Stomach (tissue), 9 donors: ENCODE results near the gene TBCK. TPM values are rescaled to one million over a fixed set of nuclear protein-coding genes. Genes with fewer than 3 reads are reported as not detected.
"Not testable (repeated sequence)": the region's sequence is repeated elsewhere in the genome, so short reads cannot be mapped to it uniquely, and the experiment has no call there.

Source experiments
- DNase-seq, 2 donors: peaks; one replicate each; pipeline versions ENCODE4 v3.0.0 to v3.0.0-alpha.2; 2013 to 2019
- H3K27ac ChIP-seq, 5 donors: fragments of 200-600 bp in 4 of 5; sonication (generic) in 4 of 5; one replicate each; pipeline ENCODE4 v1.5.1; 2013 to 2019; ENCODE audit warnings: mild to moderate bottlenecking in 1 of 5, moderate library complexity in 1 of 5
- H3K27me3 ChIP-seq, 3 donors: fragments of 200-600 bp; sonication (generic); one replicate each; pipeline ENCODE4 v1.5.1; 2017 to 2019; ENCODE audit warnings: mixed run types in 1 of 3
- H3K36me3 ChIP-seq, 4 donors: fragments of 200-600 bp; sonication (generic); 1 replicate in 3 of 4; 2 replicates in 1 of 4; pipeline ENCODE4 v1.5.1; 2016 to 2019
- H3K4me1 ChIP-seq, 4 donors: fragments of 200-600 bp; sonication (generic); one replicate each; pipeline ENCODE4 v1.5.1; 2016 to 2019
- H3K4me3 ChIP-seq, 4 donors: fragments of 200-600 bp; sonication (generic) in 3 of 4; one replicate each; pipeline ENCODE4 v1.5.1; 2016 to 2019; ENCODE audit warnings: mild to moderate bottlenecking in 1 of 4
- H3K9me3 ChIP-seq, 4 donors: fragments of 200-600 bp; sonication (generic); one replicate each; pipeline ENCODE4 v1.5.1; 2016 to 2019
- EP300 ChIP-seq: sonication (generic); formaldehyde crosslinking; IDR thresholded peaks from one replicate; pipeline ENCODE4 v1.6.1; 2017; ENCODE audit warnings: antibody characterized with exemption
- POLR2A ChIP-seq, 4 donors: fragments of 450-650 bp; IDR thresholded peaks; one replicate each; pipeline ENCODE4 v1.6.1; 2016; ENCODE audit warnings: antibody characterized with exemption in 4 of 4, control low read depth in 2 of 4, mild to moderate bottlenecking in 1 of 4, moderate library complexity in 1 of 4
- POLR2AphosphoS5 ChIP-seq, 3 donors: sonication (generic); formaldehyde crosslinking; IDR thresholded peaks; one replicate each; pipeline ENCODE4 v1.6.1; 2016; ENCODE audit warnings: antibody characterized with exemption in 3 of 3
- WGBS, 5 donors: extraction: QIAGEN DNeasy Blood & Tissue Kit in 3 of 5; methylation state at CpG; one replicate each; pipeline versions ENCODE4 v1.1.5 to v1.1.7; 2013 to 2018; 5-methylcytosine and 5-hydroxymethylcytosine counted together
- intact Hi-C: fragments of 100-400 bp; cut with DNase I; formaldehyde crosslinking; loops from one replicate; pipeline ENCODE4 v1.15.1; 2023; ENCODE audit warnings: low total_unique reads
- polyA plus RNA-seq, 3 donors: library from polyadenylated mRNA; stranded (reverse); fragments of 200-250 nt; gene quantifications; one replicate each; pipeline ENCODE4 v1.2.3, GENCODE V29; 2013
- total RNA-seq, 5 donors: library from RNA; depleted of rRNA; stranded (reverse); fragments of >200 nt; gene quantifications; one replicate each; pipeline versions ENCODE4 v1.1.0 to v1.2.3, GENCODE V29; 2014 to 2016
- TF ChIP-seq, protein P1 (sequence below), 7 experiments: fragments of 450-650 bp in 4 of 7; fragments of 200-600 bp in 3 of 7; sonication (generic) in 3 of 7; IDR thresholded peaks; one replicate each; pipeline ENCODE4 v1.5.1; 2016 to 2019; ENCODE audit warnings: antibody characterized with exemption in 7 of 7, control low read depth in 2 of 7, mild to moderate bottlenecking in 1 of 7
- donor health status: healthy with polysubstance abuse.
- donor health status: Bipolar disorder and iron deficiency.
- donor health status: healthy.

TBCK gene
- total and polyA plus RNA-seq, 8 donors = 3.2 to 140 (median 28.0) TPM

DNA sequence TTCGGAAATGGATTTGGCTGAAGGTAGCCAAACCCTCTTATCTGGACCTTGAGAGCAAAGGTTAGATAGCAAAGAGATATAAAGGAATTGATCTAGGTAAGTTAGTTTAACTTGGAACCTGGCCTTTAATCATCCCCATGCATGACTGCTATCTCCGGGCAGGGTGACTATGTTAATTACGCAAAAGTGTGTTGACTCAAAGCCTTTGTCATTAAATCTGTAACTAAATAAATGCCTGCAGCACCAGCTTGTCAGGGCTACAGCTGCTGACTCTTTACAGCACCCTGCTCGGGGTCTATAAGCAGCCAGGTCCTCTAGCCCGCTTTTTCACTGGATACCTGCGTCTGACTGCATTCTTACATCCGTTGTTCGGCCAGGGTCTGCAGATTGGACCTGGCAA lies 201.7 kb downstream of the TBCK start:
- Histone ChIP-seq H3K4me3 (no peak overlapping the region), H3K27ac (no peak overlapping the region), H3K4me1 (no peaks in the 10 kb centered on the region), H3K9me3 (peaks cover 4 to 53% (median 39%) of the 10 kb centered on the region in 4 donors), H3K36me3 (peaks cover 10 to 77% (median 70%) of the 10 kb centered on the region in 4 donors), H3K27me3 (no peaks in the 10 kb centered on the region)
- WGBS, 5 donors = 89 to 97% (median 96%) methylated on average over 8 of the region's 8 CpGs
- DNase-seq = no peak
- intact Hi-C loops = no loop called here
- TF ChIP-seq EP300 (no peak), POLR2A (IDR thresholded peaks at IDR 0.05) (no peak), POLR2AphosphoS5 (IDR thresholded peaks at IDR 0.05) (no peak)
- TF ChIP-seq, protein P1, sequence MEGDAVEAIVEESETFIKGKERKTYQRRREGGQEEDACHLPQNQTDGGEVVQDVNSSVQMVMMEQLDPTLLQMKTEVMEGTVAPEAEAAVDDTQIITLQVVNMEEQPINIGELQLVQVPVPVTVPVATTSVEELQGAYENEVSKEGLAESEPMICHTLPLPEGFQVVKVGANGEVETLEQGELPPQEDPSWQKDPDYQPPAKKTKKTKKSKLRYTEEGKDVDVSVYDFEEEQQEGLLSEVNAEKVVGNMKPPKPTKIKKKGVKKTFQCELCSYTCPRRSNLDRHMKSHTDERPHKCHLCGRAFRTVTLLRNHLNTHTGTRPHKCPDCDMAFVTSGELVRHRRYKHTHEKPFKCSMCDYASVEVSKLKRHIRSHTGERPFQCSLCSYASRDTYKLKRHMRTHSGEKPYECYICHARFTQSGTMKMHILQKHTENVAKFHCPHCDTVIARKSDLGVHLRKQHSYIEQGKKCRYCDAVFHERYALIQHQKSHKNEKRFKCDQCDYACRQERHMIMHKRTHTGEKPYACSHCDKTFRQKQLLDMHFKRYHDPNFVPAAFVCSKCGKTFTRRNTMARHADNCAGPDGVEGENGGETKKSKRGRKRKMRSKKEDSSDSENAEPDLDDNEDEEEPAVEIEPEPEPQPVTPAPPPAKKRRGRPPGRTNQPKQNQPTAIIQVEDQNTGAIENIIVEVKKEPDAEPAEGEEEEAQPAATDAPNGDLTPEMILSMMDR (IDR thresholded peaks at IDR 0.05) = no peak

DNA sequence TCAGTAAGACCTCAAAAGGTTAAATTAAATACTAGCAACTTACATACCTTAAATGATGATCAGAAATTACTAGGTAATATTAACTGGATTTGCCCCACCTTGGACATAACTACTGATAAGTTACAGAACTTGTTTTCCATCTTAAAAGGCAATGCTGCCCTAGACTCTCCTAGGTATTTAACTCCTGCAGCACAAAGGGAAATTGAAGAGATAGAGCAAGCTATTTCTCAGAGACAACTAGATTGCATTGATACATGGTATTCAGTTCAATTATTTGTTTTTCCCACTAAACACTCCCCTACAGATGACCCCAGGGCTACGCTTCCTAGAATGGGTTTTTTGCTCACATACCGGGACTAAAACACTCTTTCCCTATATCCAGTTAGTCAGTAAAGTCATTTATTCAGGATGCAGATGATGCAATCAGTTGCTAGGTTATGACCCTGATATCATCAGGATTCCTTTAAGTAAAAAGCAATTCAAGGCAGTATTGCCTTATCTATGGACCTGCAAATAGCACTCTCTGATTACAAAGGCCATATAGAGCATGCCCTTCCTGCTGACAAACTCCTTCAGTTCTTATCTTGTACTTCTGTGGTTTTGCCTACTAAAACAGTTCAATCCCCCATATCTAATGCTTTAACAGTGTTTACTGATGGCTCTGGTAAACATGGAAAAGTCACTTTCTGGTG lies 204.1 kb downstream of the TBCK start:
- 90 to 99% (median 94%) methylated on average over 2 of the region's 2 CpGs for WGBS, 5 donors
- H3K4me1 ChIP-seq, intact Hi-C loops, H3K27me3 ChIP-seq, H3K4me3 ChIP-seq, H3K27ac ChIP-seq, DNase-seq: not testable (repeated sequence)
- H3K36me3 ChIP-seq = peaks cover 10 to 99% (median 84%) of the 10 kb centered on the region in 4 donors
- H3K9me3 ChIP-seq = peaks cover 4 to 59% (median 41%) of the 10 kb centered on the region in 4 donors

DNA sequence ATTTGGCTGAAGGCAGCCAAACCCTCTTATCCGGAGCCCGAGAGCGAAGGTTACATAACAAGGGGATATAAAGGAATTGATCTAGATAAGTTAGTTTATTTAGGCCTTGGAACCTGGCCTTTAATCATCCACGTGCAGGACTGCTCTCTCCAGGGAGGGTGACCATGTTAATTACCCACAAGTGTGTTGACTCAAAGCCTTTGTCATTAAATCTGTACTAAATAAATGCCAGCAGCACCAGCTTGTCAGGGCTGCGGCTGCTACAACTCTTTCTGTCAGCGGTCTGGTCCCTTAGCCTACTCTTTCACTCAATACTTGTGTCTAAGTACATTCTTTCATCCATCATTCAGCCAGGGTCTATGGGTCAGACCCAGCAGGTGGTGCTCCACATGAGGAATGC lies 206.1 kb downstream of the TBCK start:
- TF ChIP-seq POLR2AphosphoS5 (IDR thresholded peaks at IDR 0.05) (no peak), POLR2A (IDR thresholded peaks at IDR 0.05) (no peak), EP300 (no peak)
- TF ChIP-seq, protein P1 (IDR thresholded peaks at IDR 0.05) = no peak
- intact Hi-C loops = no loop called here
- Histone ChIP-seq H3K9me3 (peaks cover 4 to 59% (median 41%) of the 10 kb centered on the region in 4 donors), H3K4me3 (no peak overlapping the region), H3K27ac (no peak overlapping the region), H3K36me3 (peaks cover 6 to 94% (median 77%) of the 10 kb centered on the region in 4 donors), H3K27me3 (no peaks in the 10 kb centered on the region), H3K4me1 (no peaks in the 10 kb centered on the region)
- 87 to 90% (median 90%) methylated on average over 6 of the region's 6 CpGs for WGBS, 5 donors
- no peak for DNase-seq

DNA sequence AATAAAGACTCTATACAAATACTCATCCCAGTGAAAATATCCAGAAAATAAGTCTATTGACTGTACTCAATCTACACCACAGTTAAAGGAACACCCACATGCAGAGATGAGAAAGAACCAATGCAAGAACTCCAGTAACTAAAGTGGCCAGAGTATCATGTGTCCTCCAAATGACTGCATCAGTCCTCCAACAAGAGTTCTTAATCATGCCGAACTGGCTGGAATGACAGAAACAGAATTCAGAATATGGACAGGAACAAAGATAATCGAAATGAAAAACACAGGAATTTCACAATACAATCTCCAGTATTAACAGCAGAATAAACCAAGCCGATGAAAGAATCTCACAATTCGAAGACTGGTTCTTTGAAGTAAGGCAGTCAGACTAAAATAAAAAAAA lies 210.3 kb downstream of the TBCK start:
- TF ChIP-seq POLR2A (IDR thresholded peaks at IDR 0.05) (no peak), EP300 (no peak), POLR2AphosphoS5 (IDR thresholded peaks at IDR 0.05) (no peak)
- TF ChIP-seq, protein P1 (IDR thresholded peaks at IDR 0.05) = no peak
- peaks cover 6 to 67% (median 54%) of the 10 kb centered on the region in 4 donors for H3K36me3 ChIP-seq
- H3K9me3 ChIP-seq = peaks cover 0 to 20% (median 16%) of the 10 kb centered on the region in 4 donors
- no peak for DNase-seq
- no peaks in the 10 kb centered on the region for H3K27me3 ChIP-seq
- intact Hi-C loops = no loop called here
- 94 to 98% (median 97%) methylated on average over 4 of the region's 4 CpGs for WGBS, 5 donors
- no peaks in the 10 kb centered on the region for H3K4me1 ChIP-seq
- no peak overlapping the region for H3K4me3 ChIP-seq
- no peak overlapping the region for H3K27ac ChIP-seq

DNA sequence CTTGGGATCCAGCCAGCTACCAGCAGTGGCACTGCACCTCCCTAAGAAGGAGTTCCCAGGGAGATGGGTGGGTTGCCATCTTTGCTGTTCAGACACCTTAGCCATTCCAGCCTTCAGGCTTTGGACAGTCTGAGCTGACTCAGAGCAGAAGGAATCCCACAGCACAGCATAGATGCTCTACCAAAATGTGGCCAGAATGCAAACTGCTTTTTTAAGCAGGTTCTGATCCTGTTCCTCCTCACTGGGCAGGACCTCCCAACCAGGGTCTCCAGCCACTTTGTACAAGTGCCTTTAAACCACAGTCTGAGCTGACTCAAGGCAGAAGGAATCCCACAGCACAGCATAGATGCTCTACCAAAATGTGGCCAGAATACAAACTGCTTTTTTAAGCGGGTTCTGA lies 211.7 kb downstream of the TBCK start:
- Histone ChIP-seq H3K9me3 (peaks cover 0 to 6% (median 2%) of the 10 kb centered on the region in 4 donors), H3K4me3 (no peak overlapping the region), H3K27me3 (no peaks in the 10 kb centered on the region), H3K4me1 (no peaks in the 10 kb centered on the region), H3K36me3 (peaks cover 0 to 53% (median 41%) of the 10 kb centered on the region in 4 donors), H3K27ac (no peak overlapping the region)
- TF ChIP-seq POLR2A (IDR thresholded peaks at IDR 0.05) (no peak), EP300 (no peak), POLR2AphosphoS5 (IDR thresholded peaks at IDR 0.05) (no peak)
- TF ChIP-seq, protein P1 (IDR thresholded peaks at IDR 0.05) = no peak
- 91 to 100% (median 100%) methylated on average over 1 of the region's 1 CpG for whole genome bisulfite sequencing, 5 donors
- no peak for DNase-seq
- intact Hi-C loops = no loop called here
